Stimulated activated CD4-positive, alpha-beta T cell treated with anti-CD3 and anti-CD28 coated beads, Interleukin-2, amount 100 ng/mL, for 24 hours (primary cell): ENCODE measurements around the gene ATP5PO.
"Not testable (repeated sequence)": the region's sequence is repeated elsewhere in the genome, so short reads cannot be mapped to it uniquely, and the experiment has no call there.

Source experiments
- DNase-seq, 2 donors: peaks; one replicate each; pipeline ENCODE4 v3.0.0-alpha.2; 2020

The ATP5PO gene

GRCh38 chr21:33865996-33866575 lies 49.5 kb downstream of the ATP5PO start:
- DNase-seq = no peak

GRCh38 chr21:33865176-33865575 lies 50.4 kb downstream of the ATP5PO start:
- no peak for DNase-seq

DNA sequence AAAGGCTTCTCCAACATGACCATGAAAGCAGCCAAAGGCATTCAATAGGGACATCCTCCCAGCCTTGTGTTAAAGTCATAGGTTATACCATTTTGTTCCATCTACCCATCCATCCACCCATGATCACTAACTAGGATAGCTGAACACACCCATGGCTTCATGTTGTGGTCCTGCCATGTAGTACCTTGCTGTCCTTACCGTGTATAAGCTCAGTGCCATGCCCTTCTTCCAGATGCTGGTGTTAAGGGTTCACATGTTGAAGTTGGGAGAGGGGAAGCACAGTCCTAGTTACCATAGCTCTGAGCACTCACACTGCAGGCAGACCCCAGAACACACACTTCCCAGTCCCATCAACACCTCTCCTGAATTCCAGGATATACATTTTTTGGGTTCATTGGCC lies 51.5 kb downstream of the ATP5PO start:
- DNase-seq = no peak

GRCh38 chr21:33863191-33863590 lies 52.4 kb downstream of the ATP5PO start:
- DNase-seq = not testable (repeated sequence)

DNA sequence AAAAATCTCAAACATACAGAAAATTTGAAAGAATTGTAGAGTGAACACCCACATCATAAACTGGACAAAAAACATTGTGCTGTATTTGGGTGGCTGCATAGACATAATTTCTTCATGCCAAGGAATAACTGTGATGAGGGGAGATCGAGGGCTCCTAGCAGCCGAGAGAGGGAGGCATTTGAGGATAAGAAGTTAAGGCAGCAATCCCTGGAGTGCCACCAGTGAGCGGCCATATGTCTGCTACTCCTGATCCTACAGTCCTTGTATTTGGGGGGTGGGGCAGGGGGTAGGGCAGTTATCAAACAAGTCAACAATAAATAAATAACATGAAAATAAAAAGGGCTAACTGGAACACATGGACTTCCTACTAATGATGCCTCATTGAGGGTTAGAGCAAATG lies 54.5 kb downstream of the ATP5PO start:
- no peak for DNase-seq

- no peak for DNase-seq
Measured at GRCh38 chr21:33860332-33860879, 55.2 kb downstream of the ATP5PO start.

DNA sequence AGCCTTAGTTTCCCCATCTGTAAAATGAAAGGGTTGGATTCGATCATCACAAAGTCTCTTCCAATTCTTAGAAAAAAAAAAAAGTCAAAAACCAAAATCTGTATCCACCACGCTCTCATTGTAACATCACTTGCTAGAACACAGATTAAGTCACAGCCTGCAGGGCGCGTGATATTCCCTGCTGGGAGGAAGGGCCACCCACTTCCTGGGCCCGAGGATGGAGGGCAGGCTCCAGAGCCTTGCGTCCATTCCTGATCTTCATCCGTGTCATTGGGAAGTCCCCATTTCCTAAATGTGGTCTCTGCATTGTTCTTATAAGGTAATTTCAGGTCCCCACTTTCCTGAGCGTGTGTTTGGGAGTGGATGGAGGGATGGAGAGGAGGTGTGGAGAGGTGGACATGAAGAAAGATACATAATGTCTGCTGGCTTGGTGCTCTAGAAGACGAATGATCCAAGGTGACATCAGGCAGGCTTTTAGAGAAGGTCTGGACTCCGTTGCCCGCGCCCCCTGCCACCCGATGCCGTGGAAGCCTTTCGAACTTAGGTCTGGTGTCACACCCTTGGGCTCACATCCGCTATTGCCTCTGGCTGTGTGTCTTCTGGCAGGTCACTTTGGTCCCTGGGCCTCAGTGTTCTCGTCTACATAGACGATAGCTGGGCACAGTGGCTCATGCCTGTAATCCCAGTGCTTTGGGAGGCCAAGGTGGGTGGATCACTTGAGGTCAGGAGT lies 56.1 kb downstream of the ATP5PO start:
- DNase-seq = no peak

- no peak for DNase-seq
Measured at GRCh38 chr21:33858667-33859372, 56.8 kb downstream of the ATP5PO start.

DNA sequence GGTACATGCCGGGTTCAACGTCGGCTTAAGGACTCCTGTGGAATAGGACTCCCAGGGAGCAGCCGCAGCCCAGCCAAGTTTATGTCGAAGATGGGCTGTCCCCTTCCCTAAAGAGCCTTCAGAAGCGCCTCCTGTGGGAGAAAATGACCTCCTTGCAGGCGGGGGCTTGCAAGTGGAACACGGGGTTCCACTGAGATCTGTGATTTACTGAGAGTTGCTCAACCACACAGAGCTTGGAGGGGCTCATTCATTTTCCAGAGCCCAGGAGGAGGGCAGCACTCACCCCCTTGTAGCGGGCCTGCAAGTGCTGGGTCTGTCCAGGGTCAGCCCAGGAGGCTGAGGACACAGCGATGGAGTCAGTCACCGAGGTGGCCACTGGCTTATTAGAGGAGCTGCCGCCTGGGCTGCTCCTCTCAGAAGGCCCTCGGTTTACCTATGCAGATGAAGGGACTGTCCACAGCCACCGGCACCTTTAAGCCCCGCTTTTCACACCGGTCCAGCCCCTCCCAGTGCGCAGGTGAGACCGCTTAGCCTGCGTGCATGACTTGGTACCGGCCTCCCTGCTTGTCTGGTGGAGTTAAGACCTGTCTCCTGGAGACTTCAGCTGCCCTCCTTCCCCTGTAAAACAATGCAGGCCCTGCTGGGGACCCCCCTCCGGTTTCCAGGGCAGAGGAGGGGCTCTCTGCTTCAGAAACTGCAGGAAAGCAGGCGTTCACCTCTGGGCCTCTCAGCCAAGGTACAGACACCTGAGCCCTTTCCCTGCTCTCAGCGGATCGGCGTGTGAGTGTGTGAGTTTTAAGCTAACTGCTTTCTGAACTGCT lies 57.5 kb downstream of the ATP5PO start:
- no peak for DNase-seq

DNA sequence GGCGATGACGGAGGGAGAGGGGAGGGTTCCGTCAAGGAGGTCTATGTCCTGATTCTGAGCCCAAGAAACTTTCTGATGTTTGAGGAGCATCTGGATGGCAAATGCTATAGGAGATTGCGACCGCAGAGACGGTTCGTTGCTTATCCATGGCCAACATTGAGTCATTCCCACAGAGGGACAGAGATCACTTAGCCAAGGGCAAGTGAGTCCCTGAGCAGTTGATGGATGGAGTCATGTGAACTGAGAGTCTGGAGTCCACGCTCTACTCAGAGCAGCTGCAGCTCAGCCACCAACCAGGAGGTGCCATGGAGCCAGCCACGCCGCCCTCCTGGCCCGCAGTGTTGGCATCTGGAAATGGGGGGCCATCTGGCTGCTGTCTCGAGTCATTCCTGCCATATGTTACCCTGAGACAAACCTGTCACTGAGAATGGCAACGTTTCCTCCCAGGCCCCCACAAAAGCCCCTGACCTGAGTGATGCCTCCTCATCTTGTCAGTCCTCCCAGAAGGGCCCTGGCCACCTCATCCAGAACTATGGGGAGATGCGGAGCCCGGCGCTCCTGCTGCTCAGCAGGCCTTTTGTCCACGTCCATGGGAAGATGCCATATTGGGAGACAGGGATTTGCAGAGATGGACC lies 58.6 kb downstream of the ATP5PO start:
- DNase-seq = no peak

DNA sequence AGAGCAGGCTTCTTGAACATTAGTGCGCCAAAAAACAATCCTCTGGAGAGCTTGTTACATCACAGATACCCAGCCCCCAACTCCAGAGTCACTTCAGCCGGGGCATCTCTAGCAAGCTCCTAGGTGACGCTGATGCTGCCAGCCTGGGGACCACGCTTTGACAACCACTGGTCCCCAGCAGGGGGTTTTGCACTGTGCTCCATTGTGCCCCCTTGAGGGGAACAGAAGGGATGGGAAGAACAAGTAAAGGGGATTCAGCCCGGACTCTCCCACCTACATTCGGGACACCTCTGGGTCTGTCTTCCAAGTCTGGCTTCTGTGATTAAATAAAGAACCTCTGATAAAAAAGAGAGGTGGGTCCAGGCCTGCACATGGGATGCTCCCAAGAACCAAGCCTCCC lies 60.4 kb downstream of the ATP5PO start:
- no peak for DNase-seq

DNA sequence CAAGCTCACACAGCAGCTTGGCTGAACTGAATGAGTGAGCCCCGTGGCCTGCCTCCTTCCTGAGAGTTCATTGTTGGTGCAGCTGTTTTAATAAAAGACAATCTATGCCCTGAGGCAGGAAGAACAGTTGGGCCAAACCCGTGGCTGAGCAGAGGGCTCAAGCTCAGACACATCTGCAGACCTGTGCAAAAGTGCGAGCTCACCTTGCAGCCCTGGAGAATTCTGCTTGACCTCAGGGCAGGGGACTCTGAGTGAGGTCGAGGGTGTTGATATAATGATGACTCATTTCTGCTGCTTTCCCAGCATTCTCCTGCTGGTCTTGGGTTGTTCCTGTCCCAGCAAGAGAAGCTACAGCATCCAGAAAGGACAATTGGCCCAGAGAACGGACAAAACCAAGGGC lies 61.0 kb downstream of the ATP5PO start:
- no peak for DNase-seq
